GM19438 (cell line): ENCODE data around the gene NKAIN4.

Experiments
- ATAC-seq: cut with Tn5 transposase; IDR thresholded peaks from one replicate; pipeline ENCODE4 v1.9.1; 2021; ENCODE audit warnings: low read depth; ENCODE audit not compliant: unreplicated experiment

The NKAIN4 gene

GRCh38 chr20:63240004-63240403, 14.3 kb downstream of the NKAIN4 start:
- no peak for ATAC-seq

GRCh38 chr20:63239431-63239830, 14.8 kb downstream of the NKAIN4 start:
- ATAC-seq = no peak

- no peak for ATAC-seq
These were observed 15.6 kb downstream of the NKAIN4 start for GRCh38 chr20:63238514-63239125.

- ATAC-seq = no peak
These were observed 16.2 kb downstream of the NKAIN4 start for GRCh38 chr20:63238031-63238430.

DNA sequence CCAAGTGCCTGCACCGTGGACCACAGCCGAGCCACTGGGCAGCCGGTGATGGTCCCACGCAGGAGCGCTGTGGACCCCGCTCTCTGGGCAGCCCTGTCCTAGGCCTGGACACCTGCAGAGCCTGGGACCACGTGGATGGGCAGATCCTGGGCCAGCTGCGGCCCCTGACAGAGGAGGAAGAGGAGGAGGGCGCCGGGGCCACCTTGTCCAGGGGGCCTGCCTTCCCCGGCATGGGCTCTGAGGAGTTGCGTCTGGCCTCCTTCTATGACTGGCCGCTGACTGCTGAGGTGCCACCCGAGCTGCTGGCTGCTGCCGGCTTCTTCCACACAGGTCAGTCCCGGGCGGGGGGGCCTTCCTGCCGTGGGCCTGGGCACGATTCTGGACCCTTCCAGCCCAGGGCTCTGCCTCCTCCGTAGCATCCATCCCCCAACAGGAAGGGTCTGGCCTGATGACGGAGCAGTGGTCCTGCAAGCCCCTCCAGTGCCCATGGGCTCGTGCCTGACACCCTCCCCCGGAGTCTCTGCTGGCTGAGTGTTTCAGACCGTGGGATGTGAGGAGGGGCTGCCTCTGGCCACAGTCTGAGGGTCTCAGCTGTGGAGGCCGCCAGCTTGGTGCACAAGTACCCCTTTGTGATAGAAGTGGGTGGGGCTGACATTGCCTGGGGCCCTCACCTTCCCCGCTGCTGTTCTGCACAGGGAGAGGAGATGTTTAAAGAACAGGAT, 18.0 kb downstream of the NKAIN4 start:
- ATAC-seq = no peak

DNA sequence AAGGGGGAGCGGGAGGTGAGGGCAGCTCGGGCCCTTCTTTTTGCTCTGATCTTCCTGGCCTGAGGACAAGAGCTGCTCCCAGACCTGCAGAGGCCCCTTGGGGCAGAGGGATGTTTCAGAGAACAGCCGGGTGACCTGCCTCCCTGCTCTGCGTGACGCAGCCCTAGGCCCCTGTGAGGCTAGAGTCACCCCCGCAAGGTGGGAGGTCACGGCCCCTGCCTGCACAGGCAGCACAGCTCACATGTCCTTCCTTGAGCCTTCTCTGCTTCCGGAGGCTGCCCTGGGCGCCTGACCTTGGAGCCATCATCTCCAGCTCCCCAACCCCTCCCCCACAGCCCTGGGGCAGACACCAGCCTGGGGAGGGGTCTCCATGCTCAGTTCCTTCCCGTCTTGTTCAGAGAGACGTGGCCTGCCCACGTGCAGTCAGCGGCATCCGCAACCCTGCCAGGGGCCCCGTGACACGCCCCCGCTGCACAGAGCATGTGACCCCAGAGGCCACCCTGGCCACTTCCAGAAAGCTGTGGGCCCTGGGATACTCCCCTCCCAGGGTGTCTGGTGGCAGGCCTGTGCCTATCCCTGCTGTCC, 18.8 kb downstream of the NKAIN4 start, which contains the start of gene BIRC7:
Gene BIRC7 (plus strand): TSS at position 507 of the 585 bp plus-strand sequence. CDS start 192 bp downstream, outside the sequence.
- no peak for ATAC-seq

DNA sequence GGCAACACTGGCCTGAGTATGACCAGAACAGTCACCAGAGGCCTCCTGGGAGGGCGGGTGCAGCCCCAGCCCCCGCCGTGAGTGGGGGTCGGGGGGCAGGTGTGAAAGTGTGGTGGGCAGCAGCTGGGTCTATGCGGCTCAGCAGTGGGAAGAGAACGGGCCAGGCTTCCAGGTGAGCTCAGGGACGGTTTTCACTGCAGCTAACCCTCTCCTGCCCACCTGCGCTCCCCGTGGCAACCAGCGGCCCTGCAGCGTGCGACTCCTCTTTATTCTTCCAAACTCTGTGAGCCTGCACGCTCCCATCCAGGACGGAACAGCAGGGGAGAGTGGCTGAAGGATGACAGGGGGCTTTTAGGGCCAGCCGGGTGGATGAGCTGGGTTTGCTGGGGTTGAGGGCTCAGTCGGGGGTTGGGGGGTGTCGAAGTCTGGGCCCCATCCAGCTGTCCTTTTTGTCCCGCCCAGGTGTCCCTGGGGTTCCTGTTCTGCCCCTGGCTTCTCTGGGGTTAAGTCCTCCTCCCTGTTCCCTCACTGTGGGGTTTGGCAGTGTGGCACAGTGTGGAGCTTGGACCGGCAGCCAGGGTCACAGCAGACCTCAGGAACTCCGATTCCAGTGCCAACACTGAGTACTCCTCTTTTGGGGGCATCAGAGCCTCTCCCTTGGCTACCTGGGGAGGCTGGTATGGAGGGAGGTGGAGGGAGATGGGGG, 19.4 kb downstream of the NKAIN4 start:
- ATAC-seq = no peak

DNA sequence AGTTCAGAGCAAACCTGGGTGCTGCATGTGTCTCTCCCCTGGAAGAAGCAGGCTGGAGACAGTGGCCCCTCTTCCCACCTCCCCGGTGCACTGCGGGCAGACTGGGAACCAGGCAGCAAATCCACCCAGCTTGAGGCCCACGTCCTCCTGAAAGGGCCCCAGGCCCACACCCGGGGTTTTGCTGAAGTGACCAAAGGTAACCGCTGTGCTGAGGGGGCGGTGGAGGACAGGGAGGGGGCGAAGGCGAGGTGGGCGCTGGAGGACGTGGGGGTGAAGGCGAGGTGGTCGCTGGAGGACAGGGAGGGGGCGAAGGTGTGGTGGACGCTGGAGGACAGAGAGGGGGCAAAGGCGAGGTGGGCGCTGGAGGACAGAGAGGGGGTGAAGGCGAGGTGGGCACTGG, 20.3 kb downstream of the NKAIN4 start:
- ATAC-seq = no peak

GRCh38 chr20:63233061-63233344, 21.3 kb downstream of the NKAIN4 start:
- no peak for ATAC-seq

DNA sequence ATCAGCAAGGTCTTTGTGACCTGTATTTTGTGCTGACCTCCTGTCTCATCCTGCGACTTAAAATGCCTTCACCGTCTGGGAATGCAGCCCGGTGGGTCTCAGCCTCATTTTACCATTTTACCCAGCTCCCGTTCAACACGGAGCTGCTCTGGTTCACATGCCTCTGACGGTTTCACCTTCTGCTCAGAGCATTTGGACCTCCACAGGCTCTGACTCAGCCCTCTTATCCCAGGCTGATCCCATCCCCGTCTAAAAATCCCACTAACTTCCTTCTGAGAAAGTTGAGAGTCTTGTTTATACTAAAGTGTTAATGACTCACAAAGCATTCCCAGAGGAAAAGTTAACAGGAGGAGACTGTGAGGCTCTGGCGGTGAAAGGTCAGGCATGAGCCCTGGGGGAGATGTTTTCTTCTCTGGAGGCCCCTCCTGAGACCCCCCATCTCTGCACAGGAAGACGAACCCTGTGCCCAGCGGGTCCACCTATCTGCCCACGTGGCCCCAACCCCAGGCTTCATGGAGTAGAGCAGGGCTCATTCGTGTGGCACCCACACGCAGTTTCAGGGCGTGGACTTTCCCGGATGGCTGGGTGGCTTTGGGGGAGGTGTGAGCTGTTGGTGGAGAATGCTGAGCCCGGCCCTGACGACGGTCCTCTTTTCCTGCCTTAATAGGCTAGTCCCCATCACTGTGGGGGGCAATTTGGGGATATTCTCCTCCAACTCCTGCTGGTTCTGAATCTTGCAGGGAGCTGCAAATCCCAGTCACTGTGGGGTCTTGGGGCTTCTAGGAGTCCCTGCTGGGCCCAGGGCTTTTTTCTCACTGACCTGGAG, 21.8 kb downstream of the NKAIN4 start:
- ATAC-seq = no peak

- ATAC-seq = no peak
These were observed 23.4 kb downstream of the NKAIN4 start for GRCh38 chr20:63230800-63231268.

GRCh38 chr20:63228806-63229205, 25.5 kb downstream of the NKAIN4 start:
- ATAC-seq = no peak

DNA sequence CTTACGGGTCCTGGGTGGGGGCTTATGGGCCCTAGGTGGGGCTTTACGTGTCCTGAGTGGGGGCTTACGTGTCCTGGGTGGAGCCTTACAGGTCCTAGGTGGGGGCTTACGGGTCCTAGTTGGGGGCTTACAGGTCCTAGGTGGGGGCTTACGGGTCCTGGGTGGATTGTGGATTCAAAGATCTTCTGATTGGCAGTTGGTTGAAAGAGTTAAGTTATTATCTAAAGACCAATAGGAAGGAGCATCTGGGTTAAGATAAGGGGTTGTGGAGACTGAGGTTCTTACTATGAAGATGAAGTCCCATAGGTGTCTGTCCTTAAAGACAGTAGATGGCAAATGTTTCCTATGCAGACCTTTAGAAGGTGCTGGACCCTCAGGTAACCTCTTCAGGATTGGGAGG, 27.0 kb downstream of the NKAIN4 start:
- ATAC-seq = no peak

- no peak for ATAC-seq
These were observed 28.0 kb downstream of the NKAIN4 start for GRCh38 chr20:63226042-63226943.

GRCh38 chr20:63225082-63225454, 29.2 kb downstream of the NKAIN4 start:
- ATAC-seq = no peak

DNA sequence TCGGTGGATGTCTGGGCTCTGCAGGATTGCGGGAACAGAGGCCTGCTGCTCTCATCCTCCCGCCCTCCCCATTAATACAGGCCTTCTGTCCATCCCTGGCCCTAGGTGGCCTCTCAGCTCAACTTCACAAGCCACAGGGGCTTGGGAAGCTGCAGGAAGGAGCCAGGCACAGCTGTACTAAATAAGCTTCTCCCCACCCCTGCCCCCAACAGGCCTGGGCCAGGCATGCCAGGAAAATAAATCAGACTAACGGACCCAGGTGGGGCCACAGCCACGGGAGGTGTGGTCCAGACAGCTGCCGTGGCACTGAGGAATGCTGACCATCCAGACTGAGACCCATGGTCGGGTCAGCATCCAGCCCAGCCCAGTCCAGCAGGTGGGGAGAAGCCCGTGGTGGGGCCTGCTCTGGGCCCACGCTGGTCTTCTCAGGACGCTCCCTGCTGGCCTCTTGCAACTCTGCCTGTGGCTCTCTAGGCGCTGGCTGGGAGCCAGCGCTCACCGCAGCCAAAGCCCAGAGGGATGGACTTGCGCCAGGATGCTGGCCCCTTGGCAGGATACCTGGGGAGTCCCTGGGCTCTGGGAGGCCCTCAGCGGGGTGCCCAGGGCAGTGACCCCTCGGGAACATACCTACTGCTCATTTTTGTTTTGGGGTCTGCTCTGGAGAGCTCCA, 29.7 kb downstream of the NKAIN4 start:
- ATAC-seq = no peak

DNA sequence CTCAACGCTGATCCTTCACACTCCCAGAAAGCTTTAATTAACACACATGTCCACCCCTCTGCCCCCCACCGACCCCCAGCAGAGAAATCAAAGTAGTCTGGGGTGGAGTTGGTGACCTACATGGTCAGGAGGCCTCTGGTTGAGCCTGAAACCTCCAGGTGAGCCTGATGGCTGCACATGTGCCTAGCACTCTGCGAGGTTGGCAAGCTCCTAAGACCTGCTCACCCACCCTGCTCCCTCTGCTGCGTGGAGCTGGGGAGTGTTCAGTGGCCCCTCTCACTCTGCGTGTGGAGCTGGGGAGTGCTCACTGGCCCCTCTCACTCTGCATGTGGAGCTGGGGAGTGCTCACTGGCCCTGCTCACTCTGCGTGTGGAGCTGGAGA, 30.4 kb downstream of the NKAIN4 start:
- no peak for ATAC-seq

DNA sequence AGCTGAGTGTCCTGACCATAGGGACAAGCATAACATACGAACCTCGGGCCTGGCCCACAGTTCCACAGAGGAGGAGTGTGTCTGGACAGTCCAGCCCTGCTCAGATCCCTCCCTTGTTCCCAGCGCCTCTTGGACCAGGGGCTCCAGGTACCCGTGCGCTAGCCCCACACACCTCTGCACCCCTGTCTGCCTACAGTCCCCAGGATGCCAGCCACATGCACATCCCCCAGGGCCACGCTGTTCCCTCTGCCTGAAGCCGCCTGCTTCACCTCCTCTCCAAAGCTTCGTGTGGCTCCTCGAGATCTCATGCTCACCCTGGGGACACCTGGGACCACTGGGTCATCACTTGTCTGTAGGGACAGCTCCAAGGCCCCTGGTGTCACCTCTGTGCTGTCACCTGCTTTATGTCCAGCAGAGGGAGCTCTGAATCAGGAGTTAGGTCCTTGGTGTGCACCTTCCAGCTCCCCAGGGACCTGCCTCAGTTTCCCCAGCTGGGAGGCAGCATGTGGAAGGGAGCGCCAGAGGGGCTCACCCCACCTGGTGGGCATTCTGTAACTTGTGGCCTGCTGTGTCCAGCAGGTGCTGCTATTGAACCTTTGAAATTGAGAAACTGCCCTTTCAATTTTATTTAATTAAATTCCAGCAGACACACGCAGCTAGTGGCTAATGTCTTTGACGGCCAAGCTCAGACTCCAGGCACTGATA, 31.0 kb downstream of the NKAIN4 start:
- no peak for ATAC-seq
